ENCODE data around the gene RNF217.
A peak's percentile ranks its signal among the peaks of the same experiment; 100 is the strongest.
"Not testable (repeated sequence)": the region's sequence is repeated elsewhere in the genome, so short reads cannot be mapped to it uniquely, and the experiment has no call there.

Gene RNF217

GRCh38 chr6:125120054-125120590 is 157.9 kb downstream of the RNF217 start:
- Histone ChIP-seq H3K4me3 (ENCODE audit: low read length) (no peak overlapping the region), H3K9ac (ENCODE audit: low read length) (no peak overlapping the region), H3K36me3 (ENCODE audit: control insufficient read depth, insufficient read depth, low read length, severe bottlenecking) (no peaks in the 10 kb centered on the region), H3K27me3 (replicated peaks; ENCODE audit: control insufficient read depth, insufficient read depth, low read length) (no peaks in the 10 kb centered on the region), H3K9me3 (ENCODE audit: control insufficient read depth, low read length) (no peaks in the 10 kb centered on the region), H3K4me1 (ENCODE audit: control insufficient read depth, insufficient read depth, low read length) (peaks cover 18% of the 10 kb centered on the region)
- no peak for DNase-seq (ENCODE audit: low read depth)

GRCh38 chr6:125121894-125122293 is 159.7 kb downstream of the RNF217 start:
- no peak for DNase-seq (ENCODE audit: low read depth)
- H3K9ac ChIP-seq (ENCODE audit: low read length): no peak overlapping the region
- H3K27me3 ChIP-seq (replicated peaks; ENCODE audit: control insufficient read depth, insufficient read depth, low read length): no peaks in the 10 kb centered on the region
- H3K36me3 ChIP-seq (ENCODE audit: control insufficient read depth, insufficient read depth, low read length, severe bottlenecking): no peaks in the 10 kb centered on the region
- H3K4me3 ChIP-seq (ENCODE audit: low read length): no peak overlapping the region
- no peaks in the 10 kb centered on the region for H3K9me3 ChIP-seq (ENCODE audit: control insufficient read depth, low read length)
- peaks cover 18% of the 10 kb centered on the region for H3K4me1 ChIP-seq (ENCODE audit: control insufficient read depth, insufficient read depth, low read length)

- no peak for DNase-seq (ENCODE audit: low read depth)
- peaks cover 18% of the 10 kb centered on the region for H3K4me1 ChIP-seq (ENCODE audit: control insufficient read depth, insufficient read depth, low read length)
- no peaks in the 10 kb centered on the region for H3K36me3 ChIP-seq (ENCODE audit: control insufficient read depth, insufficient read depth, low read length, severe bottlenecking)
- H3K9me3 ChIP-seq (ENCODE audit: control insufficient read depth, low read length): no peaks in the 10 kb centered on the region
- H3K27me3 ChIP-seq (replicated peaks; ENCODE audit: control insufficient read depth, insufficient read depth, low read length): no peaks in the 10 kb centered on the region
- no peak overlapping the region for H3K9ac ChIP-seq (ENCODE audit: low read length)
- H3K4me3 ChIP-seq (ENCODE audit: low read length): no peak overlapping the region
These were observed 160.8 kb downstream of the RNF217 start for GRCh38 chr6:125123051-125123450.

GRCh38 chr6:125123468-125124048 is 161.3 kb downstream of the RNF217 start:
- Histone ChIP-seq H3K9me3 (ENCODE audit: control insufficient read depth, low read length) (no peaks in the 10 kb centered on the region), H3K27me3 (replicated peaks; ENCODE audit: control insufficient read depth, insufficient read depth, low read length) (no peaks in the 10 kb centered on the region), H3K4me3 (ENCODE audit: low read length) (peak overlapping the region; percentile 54), H3K4me1 (ENCODE audit: control insufficient read depth, insufficient read depth, low read length) (peaks cover 18% of the 10 kb centered on the region), H3K9ac (ENCODE audit: low read length) (no peak overlapping the region), H3K36me3 (ENCODE audit: control insufficient read depth, insufficient read depth, low read length, severe bottlenecking) (no peaks in the 10 kb centered on the region)
- no peak for DNase-seq (ENCODE audit: low read depth)

GRCh38 chr6:125124049-125124669 is 161.9 kb downstream of the RNF217 start:
- H3K9me3 ChIP-seq (ENCODE audit: control insufficient read depth, low read length): no peaks in the 10 kb centered on the region
- H3K36me3 ChIP-seq (ENCODE audit: control insufficient read depth, insufficient read depth, low read length, severe bottlenecking): no peaks in the 10 kb centered on the region
- peak overlapping the region; percentile 54 for H3K4me3 ChIP-seq (ENCODE audit: low read length)
- peaks cover 17% of the 10 kb centered on the region for H3K4me1 ChIP-seq (ENCODE audit: control insufficient read depth, insufficient read depth, low read length)
- DNase-seq (ENCODE audit: low read depth): no peak
- no peaks in the 10 kb centered on the region for H3K27me3 ChIP-seq (replicated peaks; ENCODE audit: control insufficient read depth, insufficient read depth, low read length)
- H3K9ac ChIP-seq (ENCODE audit: low read length): no peak overlapping the region

GRCh38 chr6:125125856-125126255 is 163.6 kb downstream of the RNF217 start:
- not testable (repeated sequence) for H3K4me3 ChIP-seq (ENCODE audit: low read length); H3K27me3 ChIP-seq (replicated peaks; ENCODE audit: control insufficient read depth, insufficient read depth, low read length); H3K4me1 ChIP-seq (ENCODE audit: control insufficient read depth, insufficient read depth, low read length); H3K9ac ChIP-seq (ENCODE audit: low read length); DNase-seq (ENCODE audit: low read depth); H3K36me3 ChIP-seq (ENCODE audit: control insufficient read depth, insufficient read depth, low read length, severe bottlenecking); H3K9me3 ChIP-seq (ENCODE audit: control insufficient read depth, low read length)

GRCh38 chr6:125129354-125129753 is 167.1 kb downstream of the RNF217 start:
- Histone ChIP-seq H3K27me3 (replicated peaks; ENCODE audit: control insufficient read depth, insufficient read depth, low read length) (no peaks in the 10 kb centered on the region), H3K9ac (ENCODE audit: low read length) (no peak overlapping the region), H3K4me3 (ENCODE audit: low read length) (no peak overlapping the region), H3K4me1 (ENCODE audit: control insufficient read depth, insufficient read depth, low read length) (no peaks in the 10 kb centered on the region), H3K36me3 (ENCODE audit: control insufficient read depth, insufficient read depth, low read length, severe bottlenecking) (no peaks in the 10 kb centered on the region), H3K9me3 (ENCODE audit: control insufficient read depth, low read length) (no peaks in the 10 kb centered on the region)
- no peak for DNase-seq (ENCODE audit: low read depth)

- no peaks in the 10 kb centered on the region for H3K4me1 ChIP-seq (ENCODE audit: control insufficient read depth, insufficient read depth, low read length)
- no peaks in the 10 kb centered on the region for H3K36me3 ChIP-seq (ENCODE audit: control insufficient read depth, insufficient read depth, low read length, severe bottlenecking)
- no peaks in the 10 kb centered on the region for H3K9me3 ChIP-seq (ENCODE audit: control insufficient read depth, low read length)
- H3K9ac ChIP-seq (ENCODE audit: low read length): no peak overlapping the region
- no peaks in the 10 kb centered on the region for H3K27me3 ChIP-seq (replicated peaks; ENCODE audit: control insufficient read depth, insufficient read depth, low read length)
- H3K4me3 ChIP-seq (ENCODE audit: low read length): no peak overlapping the region
- DNase-seq (ENCODE audit: low read depth): no peak
These were observed 169.8 kb downstream of the RNF217 start for GRCh38 chr6:125132058-125132457.

GRCh38 chr6:125136378-125136777 is 174.1 kb downstream of the RNF217 start:
- no peak overlapping the region for H3K4me3 ChIP-seq (ENCODE audit: low read length)
- no peak overlapping the region for H3K9ac ChIP-seq (ENCODE audit: low read length)
- no peaks in the 10 kb centered on the region for H3K9me3 ChIP-seq (ENCODE audit: control insufficient read depth, low read length)
- no peaks in the 10 kb centered on the region for H3K36me3 ChIP-seq (ENCODE audit: control insufficient read depth, insufficient read depth, low read length, severe bottlenecking)
- DNase-seq (ENCODE audit: low read depth): no peak
- H3K27me3 ChIP-seq (replicated peaks; ENCODE audit: control insufficient read depth, insufficient read depth, low read length): no peaks in the 10 kb centered on the region
- peaks cover 11% of the 10 kb centered on the region for H3K4me1 ChIP-seq (ENCODE audit: control insufficient read depth, insufficient read depth, low read length)

- no peak for DNase-seq (ENCODE audit: low read depth)
- Histone ChIP-seq H3K9ac (ENCODE audit: low read length) (no peak overlapping the region), H3K4me1 (ENCODE audit: control insufficient read depth, insufficient read depth, low read length) (peaks cover 23% of the 10 kb centered on the region), H3K36me3 (ENCODE audit: control insufficient read depth, insufficient read depth, low read length, severe bottlenecking) (no peaks in the 10 kb centered on the region), H3K27me3 (replicated peaks; ENCODE audit: control insufficient read depth, insufficient read depth, low read length) (no peaks in the 10 kb centered on the region), H3K4me3 (ENCODE audit: low read length) (no peak overlapping the region), H3K9me3 (ENCODE audit: control insufficient read depth, low read length) (no peaks in the 10 kb centered on the region)
These were observed 175.8 kb downstream of the RNF217 start for GRCh38 chr6:125138083-125138482.

- no peaks in the 10 kb centered on the region for H3K9me3 ChIP-seq (ENCODE audit: control insufficient read depth, low read length)
- no peaks in the 10 kb centered on the region for H3K27me3 ChIP-seq (replicated peaks; ENCODE audit: control insufficient read depth, insufficient read depth, low read length)
- peak; percentile 22 for DNase-seq (ENCODE audit: low read depth)
- no peak overlapping the region for H3K9ac ChIP-seq (ENCODE audit: low read length)
- H3K4me3 ChIP-seq (ENCODE audit: low read length): no peak overlapping the region
- peaks cover 30% of the 10 kb centered on the region for H3K4me1 ChIP-seq (ENCODE audit: control insufficient read depth, insufficient read depth, low read length)
- no peaks in the 10 kb centered on the region for H3K36me3 ChIP-seq (ENCODE audit: control insufficient read depth, insufficient read depth, low read length, severe bottlenecking)
These were observed 178.6 kb downstream of the RNF217 start for GRCh38 chr6:125140808-125141207.
